Stimulated activated naive CD8-positive, alpha-beta T cell treated with anti-CD3 and anti-CD28 coated beads, Interleukin-15, Interleukin-2, amounts not matched to agents 100 ng/mL and 50 ng/mL, for 24 hours (primary cell): ENCODE measurements around the gene ABCA1.
"Not testable (repeated sequence)": the region's sequence is repeated elsewhere in the genome, so short reads cannot be mapped to it uniquely, and the experiment has no call there.

Experiments
- H3K27ac Mint-ChIP-seq: one replicate; pipeline ENCODE4 v1.8.0; 2021; ENCODE audit warnings: mild to moderate bottlenecking, mixed read lengths
- H3K27me3 Mint-ChIP-seq: one replicate; pipeline ENCODE4 v1.8.0; 2021; ENCODE audit warnings: mixed read lengths
- H3K36me3 Mint-ChIP-seq: one replicate; pipeline ENCODE4 v1.8.0; 2021; ENCODE audit warnings: low read depth, mixed read lengths
- H3K4me1 Mint-ChIP-seq: one replicate; pipeline ENCODE4 v1.8.0; 2021; ENCODE audit warnings: low read depth, mixed read lengths
- H3K4me3 Mint-ChIP-seq: one replicate; pipeline ENCODE4 v1.8.0; 2021; ENCODE audit warnings: mild to moderate bottlenecking, mixed read lengths
- H3K9me3 Mint-ChIP-seq: one replicate; pipeline ENCODE4 v1.8.0; 2021; ENCODE audit warnings: mixed read lengths

Gene ABCA1, protein sequence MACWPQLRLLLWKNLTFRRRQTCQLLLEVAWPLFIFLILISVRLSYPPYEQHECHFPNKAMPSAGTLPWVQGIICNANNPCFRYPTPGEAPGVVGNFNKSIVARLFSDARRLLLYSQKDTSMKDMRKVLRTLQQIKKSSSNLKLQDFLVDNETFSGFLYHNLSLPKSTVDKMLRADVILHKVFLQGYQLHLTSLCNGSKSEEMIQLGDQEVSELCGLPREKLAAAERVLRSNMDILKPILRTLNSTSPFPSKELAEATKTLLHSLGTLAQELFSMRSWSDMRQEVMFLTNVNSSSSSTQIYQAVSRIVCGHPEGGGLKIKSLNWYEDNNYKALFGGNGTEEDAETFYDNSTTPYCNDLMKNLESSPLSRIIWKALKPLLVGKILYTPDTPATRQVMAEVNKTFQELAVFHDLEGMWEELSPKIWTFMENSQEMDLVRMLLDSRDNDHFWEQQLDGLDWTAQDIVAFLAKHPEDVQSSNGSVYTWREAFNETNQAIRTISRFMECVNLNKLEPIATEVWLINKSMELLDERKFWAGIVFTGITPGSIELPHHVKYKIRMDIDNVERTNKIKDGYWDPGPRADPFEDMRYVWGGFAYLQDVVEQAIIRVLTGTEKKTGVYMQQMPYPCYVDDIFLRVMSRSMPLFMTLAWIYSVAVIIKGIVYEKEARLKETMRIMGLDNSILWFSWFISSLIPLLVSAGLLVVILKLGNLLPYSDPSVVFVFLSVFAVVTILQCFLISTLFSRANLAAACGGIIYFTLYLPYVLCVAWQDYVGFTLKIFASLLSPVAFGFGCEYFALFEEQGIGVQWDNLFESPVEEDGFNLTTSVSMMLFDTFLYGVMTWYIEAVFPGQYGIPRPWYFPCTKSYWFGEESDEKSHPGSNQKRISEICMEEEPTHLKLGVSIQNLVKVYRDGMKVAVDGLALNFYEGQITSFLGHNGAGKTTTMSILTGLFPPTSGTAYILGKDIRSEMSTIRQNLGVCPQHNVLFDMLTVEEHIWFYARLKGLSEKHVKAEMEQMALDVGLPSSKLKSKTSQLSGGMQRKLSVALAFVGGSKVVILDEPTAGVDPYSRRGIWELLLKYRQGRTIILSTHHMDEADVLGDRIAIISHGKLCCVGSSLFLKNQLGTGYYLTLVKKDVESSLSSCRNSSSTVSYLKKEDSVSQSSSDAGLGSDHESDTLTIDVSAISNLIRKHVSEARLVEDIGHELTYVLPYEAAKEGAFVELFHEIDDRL (N-terminal part only)

DNA sequence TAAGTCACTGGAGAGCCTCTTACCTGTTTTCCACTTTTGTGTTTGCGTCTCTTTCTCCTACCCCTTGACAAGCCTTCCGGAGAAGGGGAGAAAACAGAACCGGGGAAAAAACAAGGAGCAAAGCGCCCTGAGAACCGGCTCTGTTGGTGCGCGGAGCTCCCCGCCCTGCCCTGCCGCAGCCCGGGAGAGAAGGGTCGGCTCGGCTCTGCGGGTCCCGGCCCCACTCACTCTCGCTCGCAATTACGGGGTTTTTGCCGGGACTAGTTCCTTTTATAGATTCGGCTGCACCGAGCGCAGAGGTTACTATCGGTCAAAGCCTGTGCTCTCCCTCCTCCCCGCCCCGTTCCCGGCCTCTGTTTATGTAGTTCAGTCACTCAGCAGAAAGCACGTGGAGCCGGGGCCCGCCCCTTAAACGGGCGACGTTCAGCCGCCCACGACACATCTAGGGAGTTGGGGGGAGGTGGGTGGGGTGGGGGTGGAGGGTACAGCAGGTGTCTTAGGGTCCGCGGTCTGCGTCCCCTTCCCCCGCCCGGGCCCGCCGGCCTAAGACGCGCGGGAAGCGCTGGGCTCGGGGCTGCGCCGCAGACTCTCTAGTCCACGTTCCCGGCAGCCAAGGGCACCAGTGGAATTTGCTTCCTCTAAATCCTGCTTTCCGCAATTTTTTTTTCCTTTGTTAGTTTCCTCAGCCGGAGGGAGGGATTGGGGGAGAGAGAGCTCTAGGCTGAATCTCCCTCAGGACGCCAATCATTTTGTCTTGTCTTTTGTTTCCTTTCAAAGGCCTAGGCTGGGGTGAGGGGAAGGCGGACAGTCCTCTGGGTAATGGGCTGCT, at the start of gene ABCA1:
ABCA1 (minus strand) TSS at position 244 of the 829 bp plus-strand sequence. CDS start 24,476 bp downstream, outside the sequence.
- Mint-ChIP-seq H3K36me3 (no peaks in the 10 kb centered on the region), H3K9me3 (no peaks in the 10 kb centered on the region), H3K4me1 (peaks cover 27% of the 10 kb centered on the region), H3K27me3 (peaks cover 7% of the 10 kb centered on the region), H3K4me3 (peak within 1 kb of the TSS; percentile 87), H3K27ac (peak within 1 kb of the TSS; percentile 76)

DNA sequence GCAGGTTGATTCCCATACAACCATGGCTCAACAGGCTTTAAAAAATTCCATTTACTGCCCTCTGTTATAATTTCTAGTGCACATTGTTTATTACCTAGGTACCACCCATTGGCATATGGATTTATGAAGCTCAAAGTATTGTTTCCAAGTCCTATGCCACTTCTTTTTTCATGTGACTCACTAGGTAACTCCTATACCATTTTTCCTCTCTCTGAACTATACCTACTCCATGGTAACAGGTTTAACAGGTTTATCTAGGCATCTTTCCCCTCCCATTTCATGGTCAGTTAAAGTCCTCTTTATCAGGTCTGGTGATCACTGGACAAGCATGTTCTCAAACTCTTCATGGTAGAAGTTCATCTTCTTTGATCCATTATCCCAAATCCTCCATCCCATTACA, 49.6 kb upstream of the ABCA1 start:
- no peaks in the 10 kb centered on the region for H3K9me3 Mint-ChIP-seq
- no peaks in the 10 kb centered on the region for H3K36me3 Mint-ChIP-seq
- no peak overlapping the region for H3K27ac Mint-ChIP-seq
- H3K4me3 Mint-ChIP-seq = no peak overlapping the region
- H3K27me3 Mint-ChIP-seq = peaks cover 32% of the 10 kb centered on the region
- peaks cover 15% of the 10 kb centered on the region for H3K4me1 Mint-ChIP-seq

DNA sequence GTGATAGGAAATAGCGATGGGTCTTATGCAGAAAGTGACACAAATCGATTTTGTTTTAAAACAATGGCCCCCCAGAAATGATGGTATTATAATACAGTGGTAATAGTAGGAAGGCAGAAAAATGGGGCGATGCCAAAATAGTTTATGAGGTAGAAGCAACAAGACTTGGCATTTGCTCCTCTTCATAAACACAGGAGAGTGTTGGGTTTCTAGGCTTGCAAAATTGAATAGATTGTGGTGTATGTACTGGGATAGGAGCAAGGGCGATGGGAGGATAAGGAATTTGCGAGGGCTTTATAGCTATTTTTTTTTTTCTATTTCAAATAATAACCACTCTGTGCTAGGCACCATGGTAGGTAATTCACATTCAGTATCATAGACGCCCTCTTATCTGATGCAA, 49.2 kb upstream of the ABCA1 start:
- Mint-ChIP-seq H3K27me3 (peaks cover 31% of the 10 kb centered on the region), H3K4me1 (peaks cover 15% of the 10 kb centered on the region), H3K9me3 (no peaks in the 10 kb centered on the region), H3K27ac (no peak overlapping the region), H3K36me3 (no peaks in the 10 kb centered on the region), H3K4me3 (no peak overlapping the region)

DNA sequence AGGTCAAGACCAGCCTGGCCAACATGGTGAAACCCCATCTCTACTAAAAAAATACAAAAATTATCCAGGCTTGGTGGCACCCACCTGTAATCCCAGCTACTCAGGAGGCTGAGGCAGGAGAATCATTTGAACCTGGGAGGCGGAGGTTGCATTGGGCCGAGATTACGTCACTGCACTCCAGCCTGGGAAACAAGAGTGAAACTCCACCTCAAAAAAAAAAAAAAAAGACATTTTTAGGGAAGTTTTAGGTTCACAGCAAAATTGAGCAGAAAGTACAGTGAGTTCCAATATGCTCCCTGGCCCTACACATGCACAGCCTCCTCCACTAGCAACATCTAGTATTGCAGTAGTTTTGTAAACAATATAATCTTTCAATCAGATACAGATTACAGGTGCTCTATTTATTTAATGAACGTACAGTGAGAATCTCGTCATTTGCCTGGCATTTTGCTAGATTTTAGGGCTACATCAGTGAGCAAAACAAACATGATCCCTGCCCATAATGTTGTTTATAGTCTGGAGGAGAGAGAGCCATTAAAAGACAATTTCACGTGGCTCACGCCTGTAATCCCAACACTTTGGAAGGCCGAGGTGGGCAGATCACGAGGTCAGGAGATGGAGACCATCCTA, 48.1 kb upstream of the ABCA1 start:
- peaks cover 26% of the 10 kb centered on the region for H3K27me3 Mint-ChIP-seq
- H3K27ac Mint-ChIP-seq, H3K9me3 Mint-ChIP-seq, H3K4me3 Mint-ChIP-seq, H3K36me3 Mint-ChIP-seq: not testable (repeated sequence)
- H3K4me1 Mint-ChIP-seq = peaks cover 15% of the 10 kb centered on the region

DNA sequence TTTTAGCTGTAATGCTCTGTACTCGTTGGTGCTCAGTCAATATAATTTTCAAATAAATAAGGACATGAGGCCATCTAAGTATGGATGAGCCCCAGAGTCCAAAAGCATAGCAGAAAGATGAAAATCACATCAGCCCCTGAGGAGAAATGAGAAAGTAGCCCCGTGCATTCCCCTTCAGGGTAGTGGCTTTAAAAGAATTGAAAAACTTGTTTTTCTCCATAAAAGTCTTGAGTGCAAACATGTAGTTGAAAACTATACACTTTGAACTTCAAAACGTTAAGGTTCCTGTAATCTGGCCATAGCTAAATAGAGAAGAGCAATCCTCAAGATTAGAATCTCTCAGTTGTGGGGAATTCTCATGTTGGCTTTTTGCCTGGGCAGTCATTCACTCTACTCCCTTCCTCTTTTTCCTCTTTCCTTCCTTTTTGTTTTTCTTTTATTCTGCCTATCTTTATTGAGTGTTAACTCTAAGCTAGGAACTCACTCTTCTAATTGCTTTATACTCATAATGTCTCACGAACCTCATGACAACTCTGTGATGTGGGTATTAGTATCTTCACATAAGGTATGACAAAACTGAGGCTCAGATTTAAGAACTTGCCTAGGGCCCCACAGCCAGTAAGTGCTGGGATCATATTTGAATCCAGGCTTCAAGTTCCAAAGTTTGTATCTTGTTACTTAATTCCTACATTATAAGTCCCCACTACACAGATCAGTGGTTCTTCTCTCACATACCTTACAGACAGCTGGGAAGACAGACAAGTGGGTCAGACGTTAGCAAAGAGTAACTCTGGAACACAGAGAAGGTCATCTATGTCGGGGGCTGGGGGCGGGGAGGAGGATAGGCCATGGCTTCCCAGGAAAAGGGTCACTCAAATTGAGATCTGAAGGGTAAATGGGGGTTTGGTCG, 46.4 kb upstream of the ABCA1 start:
- Mint-ChIP-seq H3K4me1 (peaks cover 6% of the 10 kb centered on the region), H3K27me3 (peaks cover 26% of the 10 kb centered on the region), H3K4me3 (no peak overlapping the region), H3K27ac (no peak overlapping the region), H3K9me3 (no peaks in the 10 kb centered on the region), H3K36me3 (no peaks in the 10 kb centered on the region)

DNA sequence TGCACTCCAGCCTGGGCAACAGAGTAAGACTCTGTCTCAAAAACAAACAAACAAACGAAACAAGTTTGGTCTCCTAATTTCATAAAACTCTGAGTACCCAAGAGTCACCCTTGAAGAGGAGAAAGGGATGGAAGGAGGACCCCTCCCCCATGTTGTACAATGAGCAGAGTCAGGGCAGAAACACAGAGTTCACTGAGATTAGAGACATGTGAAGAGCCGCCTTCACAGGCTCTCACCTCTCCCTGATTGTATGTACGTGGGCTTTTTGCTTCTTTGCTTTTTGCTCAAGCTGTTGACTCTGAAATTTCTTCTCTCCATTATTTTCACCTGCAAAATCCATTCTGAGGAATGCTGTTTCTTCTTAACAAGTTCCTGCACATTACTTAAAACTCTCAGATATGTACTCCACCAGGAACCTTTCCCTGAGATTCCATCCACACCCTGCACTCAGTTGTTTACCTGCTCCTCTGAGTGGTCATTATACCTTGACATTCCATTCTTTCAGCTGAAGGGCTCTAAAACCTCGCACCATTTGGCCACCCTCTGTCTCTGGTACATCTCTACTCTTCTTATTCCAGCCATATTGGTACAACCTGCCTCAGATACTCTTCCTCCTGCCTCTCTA, 44.4 kb upstream of the ABCA1 start:
- Mint-ChIP-seq H3K4me1 (peaks cover 16% of the 10 kb centered on the region), H3K36me3 (no peaks in the 10 kb centered on the region), H3K27ac (no peak overlapping the region), H3K27me3 (peaks cover 19% of the 10 kb centered on the region), H3K9me3 (no peaks in the 10 kb centered on the region), H3K4me3 (no peak overlapping the region)

DNA sequence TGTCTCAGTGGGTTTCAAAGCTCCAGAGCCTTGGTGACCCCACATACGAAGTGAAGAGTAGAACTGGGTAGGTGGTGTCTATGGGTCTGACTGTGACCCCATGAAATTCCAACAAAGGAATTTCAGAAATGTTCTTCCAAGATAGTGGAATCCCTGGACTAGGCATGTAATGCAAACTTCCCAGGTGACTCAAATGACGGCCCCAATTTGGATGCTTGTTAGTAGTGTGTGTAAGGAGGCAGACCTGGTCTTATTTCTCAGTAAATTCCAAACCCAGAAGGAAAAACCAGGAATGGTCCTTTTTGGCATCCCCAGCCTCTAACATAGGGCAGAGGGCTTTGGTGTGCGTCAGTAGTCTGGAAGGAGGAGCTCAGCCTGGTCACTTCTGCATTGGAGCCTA, 43.6 kb upstream of the ABCA1 start:
- Mint-ChIP-seq H3K27ac (no peak overlapping the region), H3K4me1 (peaks cover 16% of the 10 kb centered on the region), H3K36me3 (no peaks in the 10 kb centered on the region), H3K4me3 (no peak overlapping the region), H3K9me3 (no peaks in the 10 kb centered on the region), H3K27me3 (peaks cover 15% of the 10 kb centered on the region)

DNA sequence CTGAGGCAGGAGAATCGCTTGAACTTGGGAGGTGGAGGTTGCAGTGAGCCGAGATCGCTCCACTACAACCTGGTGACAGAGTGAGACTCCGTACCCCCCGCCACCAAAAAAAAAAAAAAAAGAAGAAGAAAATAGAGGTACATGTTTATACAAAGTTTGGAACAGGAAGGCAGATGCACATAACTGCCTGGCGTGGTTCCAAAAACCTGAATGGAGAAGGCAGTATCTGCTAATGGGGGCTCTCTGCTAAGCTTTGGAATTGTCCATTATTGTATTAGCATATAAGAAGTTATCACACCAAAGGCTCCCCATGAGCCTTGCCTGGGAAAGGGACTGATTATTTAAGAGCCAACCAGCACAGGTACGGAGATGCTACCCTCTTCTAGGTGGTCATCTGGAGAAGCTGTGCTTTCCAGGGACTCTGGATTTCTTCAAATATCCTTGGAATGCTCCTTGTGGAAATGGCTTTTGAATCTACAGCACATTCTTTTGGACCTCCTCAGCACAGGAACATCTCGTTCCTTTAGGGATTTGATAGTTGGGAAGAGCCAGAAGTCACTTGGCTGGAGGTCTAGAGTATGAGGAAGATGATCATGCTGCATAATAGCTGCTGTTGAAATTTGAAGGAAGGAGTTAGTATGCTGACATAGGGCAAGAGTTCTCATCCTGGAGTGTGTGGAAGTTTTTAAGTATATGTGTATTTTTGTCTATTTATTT, 42.5 kb upstream of the ABCA1 start:
- Mint-ChIP-seq H3K9me3 (no peaks in the 10 kb centered on the region), H3K27me3 (peaks cover 15% of the 10 kb centered on the region), H3K27ac (no peak overlapping the region), H3K4me1 (peaks cover 16% of the 10 kb centered on the region), H3K4me3 (no peak overlapping the region), H3K36me3 (no peaks in the 10 kb centered on the region)

DNA sequence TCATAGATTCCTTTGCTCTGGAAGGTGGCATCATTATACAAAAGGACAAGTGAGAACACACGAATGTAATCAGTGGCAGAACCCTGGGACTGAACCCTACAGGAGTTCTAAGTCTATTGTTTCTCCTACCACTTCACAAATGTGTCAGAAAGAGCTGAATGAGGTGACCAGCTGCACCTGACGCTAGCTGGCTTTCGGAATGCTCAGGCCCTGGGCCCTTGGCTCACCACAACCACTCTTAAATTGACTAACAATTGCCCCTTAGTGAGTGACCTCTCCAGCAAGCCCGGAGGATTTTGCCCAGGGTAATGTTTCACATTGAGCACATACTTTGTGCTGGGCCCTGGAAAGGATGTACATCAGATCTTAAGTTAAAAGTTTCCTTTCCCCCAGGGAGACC, 41.2 kb upstream of the ABCA1 start:
- Mint-ChIP-seq H3K27ac (no peak overlapping the region), H3K36me3 (no peaks in the 10 kb centered on the region), H3K9me3 (no peaks in the 10 kb centered on the region), H3K4me3 (peak overlapping the region; percentile 88), H3K4me1 (peaks cover 13% of the 10 kb centered on the region), H3K27me3 (peaks cover 15% of the 10 kb centered on the region)

DNA sequence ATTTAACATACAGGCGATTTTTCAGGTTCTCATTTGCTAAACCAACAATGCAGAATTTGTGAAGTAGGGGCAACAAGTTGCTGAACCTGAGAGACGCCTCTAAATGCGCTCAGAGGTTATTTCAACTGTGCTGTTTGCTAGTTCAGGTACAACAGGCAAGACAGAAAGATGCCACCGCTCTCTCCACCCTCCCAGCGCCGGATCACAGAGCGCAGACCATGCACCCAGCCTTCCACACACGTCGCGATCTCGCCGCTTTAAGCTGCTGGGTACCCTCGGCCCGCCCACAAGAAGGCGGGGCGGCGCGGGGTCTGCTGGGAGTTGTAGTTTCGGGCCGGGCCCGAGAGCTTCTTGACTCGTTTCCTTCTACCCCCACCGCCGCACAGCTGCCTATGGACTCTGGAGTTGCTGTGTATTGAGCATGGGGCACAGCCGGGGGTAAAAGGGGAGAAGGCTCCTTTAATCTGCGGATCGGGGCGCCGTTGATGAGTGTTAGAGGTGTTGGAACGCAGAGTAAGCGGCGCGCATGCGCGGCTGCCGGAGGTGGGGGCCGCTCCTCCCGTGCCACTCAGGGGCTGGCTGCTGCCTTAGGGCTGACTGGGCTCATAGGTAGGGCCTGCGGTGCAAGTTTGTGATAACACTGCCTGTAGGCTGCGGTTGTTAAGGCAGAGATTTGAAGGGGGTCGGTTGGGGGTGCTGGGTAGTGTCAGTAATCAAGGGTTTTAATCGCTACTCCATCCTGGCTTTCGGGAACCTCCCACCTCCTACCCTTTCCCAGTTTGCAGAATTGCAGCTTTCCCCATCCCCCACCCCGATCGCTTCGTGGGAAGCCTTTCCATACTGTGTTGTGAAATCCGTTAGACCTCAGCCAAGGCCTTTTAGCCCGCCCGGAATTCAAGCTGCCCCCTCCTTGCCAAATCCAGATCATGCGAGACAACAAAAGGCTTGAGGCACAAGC, 40.3 kb upstream of the ABCA1 start:
- H3K27me3 Mint-ChIP-seq = peaks cover 15% of the 10 kb centered on the region
- peak overlapping the region; percentile 88 for H3K4me3 Mint-ChIP-seq
- H3K4me1 Mint-ChIP-seq = peaks cover 11% of the 10 kb centered on the region
- no peaks in the 10 kb centered on the region for H3K9me3 Mint-ChIP-seq
- no peaks in the 10 kb centered on the region for H3K36me3 Mint-ChIP-seq
- peak overlapping the region; percentile 81 for H3K27ac Mint-ChIP-seq

DNA sequence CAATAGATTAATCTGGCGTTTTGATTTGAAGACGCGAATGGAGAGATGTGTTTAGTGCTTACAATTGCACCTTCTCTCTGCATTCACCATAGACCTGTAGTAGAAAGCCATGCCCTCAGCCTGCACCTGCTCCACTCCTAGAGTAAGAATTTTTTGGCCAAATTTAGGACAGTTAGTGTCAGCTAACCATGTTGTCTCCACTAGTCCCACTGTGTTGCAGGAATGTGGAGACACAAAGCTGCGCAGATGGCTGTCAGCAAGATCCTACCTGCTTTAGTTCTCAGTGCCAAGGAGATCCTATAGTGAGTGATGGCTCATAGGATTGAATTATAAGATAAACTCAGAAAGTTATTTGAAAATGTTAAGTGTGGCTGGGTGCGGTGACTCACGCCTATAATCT, 35.1 kb upstream of the ABCA1 start:
- Mint-ChIP-seq H3K36me3 (no peaks in the 10 kb centered on the region), H3K27ac (no peak overlapping the region), H3K4me3 (no peak overlapping the region), H3K4me1 (peaks cover 26% of the 10 kb centered on the region), H3K9me3 (no peaks in the 10 kb centered on the region), H3K27me3 (peaks cover 7% of the 10 kb centered on the region)
